DOHH2 (cell line): Measurements from ENCODE around the gene SPACA7.

Experiments
- H3F3A ChIP-seq: fragments of 200-600 bp; sonication (generic), shearing (Covaris generic); 2 replicates; pipeline ENCODE4 v1.6.0; 2016; ENCODE audit warnings: antibody characterized with exemption, mild to moderate bottlenecking; ENCODE audit not compliant: control insufficient read depth, insufficient read depth
- H3K27ac ChIP-seq: fragments of 200-600 bp; sonication (generic); 2 replicates; pipeline ENCODE4 v1.5.1; 2014; ENCODE audit warnings: low read depth, mild to moderate bottlenecking, low read length, moderate library complexity
- H3K27me3 ChIP-seq: fragments of 200-600 bp; sonication (generic); 2 replicates; pipeline ENCODE4 v1.6.1; 2014; ENCODE audit warnings: mild to moderate bottlenecking, low read length, mixed read lengths; ENCODE audit not compliant: control insufficient read depth
- H3K36me3 ChIP-seq: fragments of 200-600 bp; sonication (generic); 2 replicates; pipeline ENCODE4 v1.6.1; 2014; ENCODE audit warnings: mild to moderate bottlenecking, low read length, moderate library complexity, mixed read lengths; ENCODE audit not compliant: control insufficient read depth
- H3K4me1 ChIP-seq: fragments of 200-600 bp; sonication (generic); 2 replicates; pipeline ENCODE4 v1.6.1; 2014; ENCODE audit warnings: mild to moderate bottlenecking, low read length, mixed read lengths; ENCODE audit not compliant: control insufficient read depth
- H3K4me2 ChIP-seq: fragments of 200-600 bp; sonication (generic); 2 replicates; pipeline ENCODE4 v1.6.0; 2014; ENCODE audit warnings: mild to moderate bottlenecking, low read length, moderate library complexity
- H3K4me3 ChIP-seq: fragments of 200-600 bp; sonication (generic); 2 replicates; pipeline ENCODE4 v1.5.1; 2014; ENCODE audit warnings: mild to moderate bottlenecking, low read length, mixed read lengths
- H3K79me2 ChIP-seq: fragments of 200-600 bp; sonication (generic); 2 replicates; pipeline ENCODE4 v1.6.1; 2014; ENCODE audit warnings: mild to moderate bottlenecking, low read length, mixed read lengths; ENCODE audit not compliant: control insufficient read depth
- H3K9me2 ChIP-seq: fragments of 200-600 bp; sonication (generic); replicated peaks from 2 replicates; pipeline ENCODE4 v1.6.1; 2014; ENCODE audit warnings: mild to moderate bottlenecking, low read length, mixed read lengths; ENCODE audit not compliant: control insufficient read depth
- H3K9me3 ChIP-seq: fragments of 200-600 bp; sonication (generic); 2 replicates; pipeline ENCODE4 v1.6.1; 2014; ENCODE audit warnings: antibody characterized with exemption, low read length, mixed read lengths; ENCODE audit not compliant: control insufficient read depth, insufficient read depth
- H4K20me1 ChIP-seq: fragments of 200-600 bp; sonication (generic); 2 replicates; pipeline ENCODE4 v1.6.0; 2014; ENCODE audit warnings: low read depth, mild to moderate bottlenecking, antibody characterized with exemption, low read length, moderate library complexity; ENCODE audit not compliant: control insufficient read depth, insufficient read depth
- EZH2phosphoT487 ChIP-seq: fragments of 200-600 bp; sonication (generic); IDR thresholded peaks from 2 replicates; pipeline ENCODE4 v1.6.1; 2017; ENCODE audit warnings: borderline replicate concordance, mild to moderate bottlenecking, antibody characterized with exemption, low read length, moderate library complexity, mixed read lengths
- TF ChIP-seq, protein P1 (sequence below): fragments of 200-600 bp; sonication (generic); IDR thresholded peaks from one replicate; pipeline ENCODE4 v1.5.1; 2014; ENCODE audit warnings: antibody characterized with exemption, mild to moderate bottlenecking, low read depth, low read length; ENCODE audit not compliant: poor library complexity, severe bottlenecking

The SPACA7 gene, protein sequence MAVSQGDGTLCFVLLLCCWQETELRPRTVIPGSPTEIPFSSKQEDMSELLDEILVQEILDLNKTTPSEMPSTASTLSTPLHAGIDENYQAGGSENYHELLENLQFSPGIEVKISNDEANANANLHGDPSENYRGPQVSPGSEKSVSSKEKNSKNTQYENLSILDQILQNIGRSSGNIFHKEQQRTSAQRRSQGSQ

GRCh38 chr13:112376050-112376681 lies at the start of gene SPACA7:
Gene SPACA7, plus strand, starts transcription at chr13:112376355. Its CDS starts 31 bp downstream, at chr13:112376386.
- H3K36me3 ChIP-seq, result no peaks in the 10 kb centered on the region
- H3K4me1 ChIP-seq, result 0 out of 2 replicates have a peak, but pooled peaks cover 3% of the 10 kb centered on the region
- no peaks in the 10 kb centered on the region for H3K27me3 ChIP-seq
- H4K20me1 ChIP-seq, result no peaks in the 10 kb centered on the region
- no peak within 1 kb of the TSS for H3K4me2 ChIP-seq
- H3K27ac ChIP-seq, result no peak within 1 kb of the TSS
- no peak for TF ChIP-seq EZH2phosphoT487
- no peaks in the 10 kb centered on the region for H3K9me2 ChIP-seq
- no peaks in the 10 kb centered on the region for H3K79me2 ChIP-seq
- H3K4me3 ChIP-seq, result no peak within 1 kb of the TSS
- no peaks in the 10 kb centered on the region for H3K9me3 ChIP-seq
- H3F3A ChIP-seq, result no peaks in the 10 kb centered on the region

DNA sequence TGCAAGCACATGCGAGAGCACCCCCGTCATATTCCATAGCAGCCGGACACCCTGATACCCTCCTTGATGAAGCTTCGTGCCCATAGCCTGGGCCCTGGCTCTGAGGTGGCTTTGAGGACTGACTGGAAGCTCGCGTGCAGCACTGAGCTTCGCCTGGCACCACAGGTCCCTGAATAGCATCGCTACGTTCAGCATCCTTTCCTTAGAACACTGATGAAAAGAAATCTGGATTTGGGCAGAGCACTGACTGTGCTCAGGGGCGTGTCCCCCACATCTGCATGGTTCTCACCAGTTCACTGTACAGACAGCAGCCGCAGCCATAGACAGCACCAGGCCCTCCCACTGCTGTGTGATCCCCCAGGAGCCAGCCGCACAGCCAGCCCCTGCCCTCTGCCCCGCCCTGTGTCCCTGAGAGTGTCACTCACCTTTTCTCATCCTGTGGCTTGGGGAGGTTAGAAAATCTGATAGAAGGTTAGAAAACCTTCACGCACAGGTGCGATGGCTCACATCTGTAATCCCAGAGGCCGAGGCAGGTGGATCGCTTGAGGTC lies 49.3 kb upstream of the SPACA7 start:
- Histone ChIP-seq H3K4me1 (no peaks in the 10 kb centered on the region), H3F3A (no peaks in the 10 kb centered on the region), H3K27me3 (no peaks in the 10 kb centered on the region), H3K4me2 (no peak overlapping the region), H3K9me2 (no peaks in the 10 kb centered on the region), H4K20me1 (no peaks in the 10 kb centered on the region), H3K36me3 (no peaks in the 10 kb centered on the region), H3K79me2 (no peaks in the 10 kb centered on the region), H3K4me3 (no peak overlapping the region), H3K27ac (no peak overlapping the region), H3K9me3 (no peaks in the 10 kb centered on the region)
- TF ChIP-seq, protein P1, sequence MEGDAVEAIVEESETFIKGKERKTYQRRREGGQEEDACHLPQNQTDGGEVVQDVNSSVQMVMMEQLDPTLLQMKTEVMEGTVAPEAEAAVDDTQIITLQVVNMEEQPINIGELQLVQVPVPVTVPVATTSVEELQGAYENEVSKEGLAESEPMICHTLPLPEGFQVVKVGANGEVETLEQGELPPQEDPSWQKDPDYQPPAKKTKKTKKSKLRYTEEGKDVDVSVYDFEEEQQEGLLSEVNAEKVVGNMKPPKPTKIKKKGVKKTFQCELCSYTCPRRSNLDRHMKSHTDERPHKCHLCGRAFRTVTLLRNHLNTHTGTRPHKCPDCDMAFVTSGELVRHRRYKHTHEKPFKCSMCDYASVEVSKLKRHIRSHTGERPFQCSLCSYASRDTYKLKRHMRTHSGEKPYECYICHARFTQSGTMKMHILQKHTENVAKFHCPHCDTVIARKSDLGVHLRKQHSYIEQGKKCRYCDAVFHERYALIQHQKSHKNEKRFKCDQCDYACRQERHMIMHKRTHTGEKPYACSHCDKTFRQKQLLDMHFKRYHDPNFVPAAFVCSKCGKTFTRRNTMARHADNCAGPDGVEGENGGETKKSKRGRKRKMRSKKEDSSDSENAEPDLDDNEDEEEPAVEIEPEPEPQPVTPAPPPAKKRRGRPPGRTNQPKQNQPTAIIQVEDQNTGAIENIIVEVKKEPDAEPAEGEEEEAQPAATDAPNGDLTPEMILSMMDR, result no peak
- no peak for TF ChIP-seq EZH2phosphoT487

- H3K79me2 ChIP-seq, result no peaks in the 10 kb centered on the region
- no peaks in the 10 kb centered on the region for H3K9me3 ChIP-seq
- no peaks in the 10 kb centered on the region for H3K4me1 ChIP-seq
- no peaks in the 10 kb centered on the region for H4K20me1 ChIP-seq
- H3K36me3 ChIP-seq, result no peaks in the 10 kb centered on the region
- no peak for TF ChIP-seq EZH2phosphoT487
- TF ChIP-seq, protein P1, result no peak
- H3K27me3 ChIP-seq, result no peaks in the 10 kb centered on the region
- H3K27ac ChIP-seq, result no peak overlapping the region
- H3K4me3 ChIP-seq, result no peak overlapping the region
- H3K9me2 ChIP-seq, result no peaks in the 10 kb centered on the region
- H3F3A ChIP-seq, result no peaks in the 10 kb centered on the region
- no peak overlapping the region for H3K4me2 ChIP-seq
These were observed 47.2 kb upstream of the SPACA7 start for GRCh38 chr13:112328936-112329335.

- Histone ChIP-seq H3K36me3 (no peaks in the 10 kb centered on the region), H3K27ac (no peak overlapping the region), H3K27me3 (no peaks in the 10 kb centered on the region), H4K20me1 (no peaks in the 10 kb centered on the region), H3K4me1 (no peaks in the 10 kb centered on the region), H3K4me3 (no peak overlapping the region), H3K79me2 (no peaks in the 10 kb centered on the region), H3K9me3 (no peaks in the 10 kb centered on the region), H3F3A (no peaks in the 10 kb centered on the region), H3K4me2 (no peak overlapping the region), H3K9me2 (no peaks in the 10 kb centered on the region)
- TF ChIP-seq EZH2phosphoT487, result no peak
- TF ChIP-seq, protein P1, result no peak
These were observed 46.8 kb upstream of the SPACA7 start for GRCh38 chr13:112329376-112329775.
